HFF-Myc (cell line): ENCODE data around the gene LAMTOR3.
A peak's percentile ranks its signal among the peaks of the same experiment; 100 is the strongest.

Experiments used
- DNase-seq: peaks from one replicate; pipeline ENCODE4 v3.0.0-alpha.2; 2011; ENCODE audit warnings: low read depth; ENCODE audit errors: extremely low read depth
- H3K4me3 ChIP-seq: replicated peaks from 2 replicates; pipeline ENCODE4 v1.5.1; 2011; ENCODE audit warnings: low read depth, mild to moderate bottlenecking, control low read depth, low read length
- CTCF ChIP-seq: IDR thresholded peaks from 2 replicates; pipeline ENCODE4 v1.5.1; 2012; ENCODE audit warnings: mild to moderate bottlenecking, low read depth, low read length, control low read depth; ENCODE audit errors: missing control alignments

The LAMTOR3 gene

GRCh38 chr4:99856166-99856565 lies 38.1 kb downstream of the LAMTOR3 start:
- H3K4me3 ChIP-seq, result no peak overlapping the region
- DNase-seq, result peak; percentile 4
- TF ChIP-seq CTCF, result no peak

- H3K4me3 ChIP-seq, result no peak overlapping the region
Measured at GRCh38 chr4:99855678-99856077, 38.5 kb downstream of the LAMTOR3 start.

GRCh38 chr4:99853999-99854398 lies 40.2 kb downstream of the LAMTOR3 start:
- no peak for DNase-seq
- TF ChIP-seq CTCF, result no peak
- no peak overlapping the region for H3K4me3 ChIP-seq

More at GRCh38 chr4:99855678-99856077, 38.5 kb downstream of the LAMTOR3 start:
- no peak for DNase-seq
- no peak for TF ChIP-seq CTCF

GRCh38 chr4:99853190-99853589 lies 41.0 kb downstream of the LAMTOR3 start:
- no peak for TF ChIP-seq CTCF
- H3K4me3 ChIP-seq, result no peak overlapping the region
- no peak for DNase-seq

GRCh38 chr4:99852199-99852749 lies 42.0 kb downstream of the LAMTOR3 start:
- TF ChIP-seq CTCF, result no peak
- H3K4me3 ChIP-seq, result no peak overlapping the region
- no peak for DNase-seq

- H3K4me3 ChIP-seq, result no peak overlapping the region
- TF ChIP-seq CTCF, result no peak
- no peak for DNase-seq
Measured at GRCh38 chr4:99848591-99849001, 45.6 kb downstream of the LAMTOR3 start.

GRCh38 chr4:99847362-99847976 lies 46.8 kb downstream of the LAMTOR3 start:
- DNase-seq, result no peak
- no peak overlapping the region for H3K4me3 ChIP-seq
- no peak for TF ChIP-seq CTCF
